Heart left ventricle (tissue), 13 donors: ENCODE results near the gene EFHD2.

ENCODE experiments used
- CTCF ChIP-seq, 12 donors: fragments of 200-600 bp; sonication (generic) in 4 of 12; IDR thresholded peaks; one replicate each; pipeline versions ENCODE4 v1.5.0 to v1.8.0; 2018 to 2022; ENCODE audit warnings: antibody characterized with exemption in 12 of 12, mild to moderate bottlenecking in 5 of 12
- POLR2A ChIP-seq, 2 donors: fragments of 450-650 bp; IDR thresholded peaks; one replicate each; pipeline ENCODE4 v1.6.1; 2017; ENCODE audit warnings: antibody characterized with exemption in 2 of 2, mild to moderate bottlenecking in 2 of 2, moderate library complexity in 2 of 2
- donor health status: ischemic (EF 13 %, LVEDD 7.1; RV severe dilation, severe dysfunction).
- donor health status: DM: no; HTN: yes; CAD: no.
- donor health status: DM: no; HTN: no; CAD: no.
- donor health status: ischemic (EF 25% LVEDD 6.9; RV normal size, moderate dysfunction).
- donor health status: ischemic (EF 25% LVEDD 5.7; RV mildly dilated, moderate dysfunction).
- donor health status: ischemic (EF 35%, LVEDD 5.7; RV mildly dilated, moderate dysfunction).
- donor health status: nonischemic (EF 11% LVEDD 7.7; RV severe dilation, severe dysfunction).
- donor health status: DM: yes; HTN: yes; CAD: no.
- donor health status: PGD.
- donor health status: ischemic (EF 29% LVEDD 5.4; RV normal size, mild dysfunction).
- donor health status: nonischemic (EF 23%, LVEDD 6.1; RV moderate dilation, normal function).

- TF ChIP-seq POLR2A (IDR thresholded peaks at IDR 0.05) (no peak), CTCF (IDR thresholded peaks at IDR 0.05) (no peak)
Measured at GRCh38 chr1:15371610-15372545, 37.8 kb upstream of the EFHD2 start.
